ENCODE data around the gene BTBD6.

BTBD6 gene

DNA sequence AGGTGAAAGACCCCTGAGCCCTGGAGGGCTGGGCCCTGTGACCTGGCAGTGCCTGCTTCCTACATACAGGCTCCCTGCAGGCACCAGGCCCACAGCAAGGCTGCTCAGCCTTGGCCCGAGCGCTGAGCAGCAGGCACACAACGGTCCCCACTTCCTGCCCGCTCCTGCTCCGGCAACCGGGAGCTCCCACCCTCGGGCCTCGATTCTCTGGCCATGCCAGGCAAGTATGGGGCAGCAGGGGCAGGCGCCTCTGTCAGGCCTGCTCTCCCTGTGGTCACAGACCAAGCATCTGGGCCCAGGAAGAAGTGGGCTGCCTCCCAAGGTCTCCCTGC lies 36.6 kb upstream of the BTBD6 start:
- DNase-seq = no peak

DNA sequence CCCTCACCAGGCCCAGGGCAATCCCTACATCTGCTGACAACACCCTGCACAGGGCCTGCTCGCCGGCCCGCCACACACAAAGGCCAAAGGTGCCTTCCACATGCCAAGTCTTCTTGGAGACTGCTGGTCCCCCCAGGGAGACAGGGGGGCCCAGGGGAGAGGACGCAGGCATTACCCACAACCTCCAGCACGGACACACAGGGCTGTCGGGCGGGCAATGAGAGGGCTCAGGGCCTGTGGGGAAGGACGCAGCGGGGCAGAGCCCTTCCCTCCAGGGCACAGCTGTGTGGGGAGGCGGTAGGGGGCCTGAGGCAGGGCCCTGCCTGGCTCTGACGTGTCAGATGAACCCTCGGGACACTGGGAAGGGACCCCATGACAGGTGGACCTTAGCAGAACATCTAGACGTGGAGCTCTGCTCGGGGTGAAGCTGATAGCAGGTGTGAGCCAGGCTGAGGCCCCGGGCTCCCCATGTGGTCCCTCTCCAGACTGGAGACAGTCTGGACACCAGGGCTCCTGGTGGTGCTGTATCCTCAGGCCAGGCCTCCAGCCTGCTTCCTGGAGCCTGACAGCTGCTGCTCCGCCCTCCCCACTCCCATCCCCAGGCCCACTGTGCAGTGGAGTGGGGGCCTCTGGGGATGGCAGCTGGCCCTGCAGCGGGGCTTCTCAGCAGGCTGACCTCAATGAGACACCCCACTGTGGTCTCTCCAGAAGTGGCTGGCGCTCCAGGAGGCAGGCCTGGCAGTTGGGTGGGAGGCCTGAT lies 35.6 kb upstream of the BTBD6 start:
- DNase-seq = no peak

DNA sequence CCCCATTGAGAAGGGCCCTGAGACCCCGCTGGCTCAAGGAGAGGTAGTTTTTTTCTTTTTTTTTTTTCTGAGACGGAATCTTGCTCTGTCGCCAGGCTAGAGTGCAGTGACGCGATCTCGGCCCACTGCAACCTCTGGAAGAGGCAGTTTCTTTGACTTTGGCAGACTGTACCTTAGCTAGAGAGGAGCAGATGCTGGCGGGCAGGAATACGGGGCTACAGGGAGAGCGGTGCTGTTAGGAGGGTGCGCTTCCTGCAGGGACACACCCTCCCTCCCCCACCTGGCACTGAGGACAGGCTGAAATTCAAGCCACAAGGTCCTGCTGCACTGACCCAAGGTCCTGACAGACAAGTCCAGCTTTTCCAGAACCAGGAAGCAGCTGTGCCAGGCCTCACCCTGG lies 35.0 kb upstream of the BTBD6 start:
- no peak for DNase-seq

DNA sequence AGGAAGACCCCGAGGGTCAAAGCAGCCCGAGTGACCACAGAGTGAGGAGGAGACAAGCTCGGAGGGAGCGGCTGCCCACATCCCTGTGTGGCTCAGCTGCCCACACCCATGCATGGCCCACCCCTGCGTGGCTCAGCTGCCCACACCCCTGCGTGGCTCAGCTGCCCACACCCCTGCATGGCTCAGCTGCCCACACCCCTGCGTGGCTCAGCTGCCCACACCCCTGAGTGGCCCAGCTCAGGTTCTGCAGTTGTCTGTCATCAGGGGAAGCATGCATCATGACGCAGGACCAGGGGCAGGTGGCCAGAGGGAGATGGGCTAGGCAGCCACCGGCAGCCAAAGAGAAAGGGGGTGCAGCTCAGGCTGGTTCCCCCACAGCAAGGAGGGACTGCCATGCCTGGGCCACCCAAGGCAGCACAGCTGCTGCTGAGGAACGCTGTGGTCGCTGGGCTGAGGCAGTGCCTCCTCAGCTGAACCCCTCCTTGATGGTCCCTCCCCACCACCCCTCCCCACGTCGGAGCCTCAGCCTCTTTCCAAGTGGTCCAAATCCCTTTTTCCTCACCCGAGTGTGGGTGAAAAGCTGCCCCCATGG lies 33.9 kb upstream of the BTBD6 start:
- DNase-seq = no peak

DNA sequence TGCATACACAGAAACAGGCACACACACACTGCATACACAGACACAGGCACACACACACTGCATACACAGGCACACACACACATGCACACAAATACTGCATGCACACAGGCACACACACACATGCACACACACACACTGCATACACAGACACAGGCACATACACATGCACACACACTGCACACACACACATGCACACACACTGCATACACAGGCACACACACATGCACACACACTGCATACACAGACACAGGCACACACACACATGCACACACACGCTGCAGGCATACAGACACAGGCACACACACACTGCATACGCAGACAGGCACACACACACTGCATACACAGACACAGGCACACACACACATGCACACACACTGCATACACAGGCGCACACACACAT lies 32.7 kb upstream of the BTBD6 start:
- DNase-seq = no peak

DNA sequence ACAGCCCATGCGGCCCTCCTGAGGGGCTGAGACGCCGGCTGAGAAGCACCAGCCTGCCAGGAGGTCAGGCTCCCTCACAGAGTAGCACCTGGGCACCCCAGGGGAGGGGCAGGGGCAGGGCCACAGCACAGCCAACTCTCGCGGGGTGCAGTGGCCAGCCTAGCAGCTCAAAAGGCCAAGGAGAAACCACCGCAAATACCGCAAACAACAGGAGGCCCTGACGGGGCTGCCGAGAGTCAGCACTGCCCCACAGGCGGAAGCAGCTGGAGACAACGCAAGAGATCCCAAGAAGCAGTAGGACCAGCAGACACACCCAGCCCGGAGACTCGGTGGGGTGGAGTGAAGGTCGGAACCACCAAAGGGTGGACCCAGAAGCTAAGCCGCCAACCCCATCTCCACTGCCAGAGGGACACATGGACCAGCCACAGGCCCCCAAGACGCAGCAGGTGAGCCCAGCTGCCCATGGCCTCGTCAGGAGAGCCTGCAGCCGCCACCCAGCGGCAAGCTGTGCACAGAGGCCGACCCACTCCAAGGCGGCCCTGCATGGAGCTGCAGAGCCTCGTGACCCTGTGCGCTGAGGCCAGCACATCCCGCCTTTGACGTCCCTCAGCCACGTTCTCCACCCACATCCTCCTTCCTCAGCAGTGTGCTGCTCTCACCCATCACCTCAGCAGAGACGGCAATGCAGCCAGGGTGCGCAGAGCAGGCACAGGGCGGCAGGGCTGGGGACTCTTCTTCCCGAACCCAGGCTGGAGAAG lies 31.7 kb upstream of the BTBD6 start:
- DNase-seq = no peak

DNA sequence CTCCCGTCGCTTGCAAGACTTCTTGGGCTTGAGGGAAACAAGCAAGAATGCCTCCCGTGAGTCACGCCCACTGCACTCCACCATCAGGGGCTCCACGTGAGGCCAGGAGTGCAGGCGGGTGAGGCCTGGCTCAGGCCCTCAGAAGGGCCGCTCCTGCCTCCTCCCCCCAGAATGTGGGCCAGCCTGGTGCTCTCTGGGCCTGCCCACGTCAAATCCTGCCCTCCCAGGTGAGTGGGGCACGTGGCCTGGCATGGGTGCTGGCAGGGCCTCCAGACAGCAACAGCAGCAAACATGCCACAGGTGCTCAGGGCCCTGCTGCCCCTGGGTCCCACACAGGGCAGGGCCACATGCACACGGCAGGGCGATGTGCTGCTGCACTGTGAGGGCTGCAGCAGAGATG lies 30.6 kb upstream of the BTBD6 start:
- DNase-seq = no peak

DNA sequence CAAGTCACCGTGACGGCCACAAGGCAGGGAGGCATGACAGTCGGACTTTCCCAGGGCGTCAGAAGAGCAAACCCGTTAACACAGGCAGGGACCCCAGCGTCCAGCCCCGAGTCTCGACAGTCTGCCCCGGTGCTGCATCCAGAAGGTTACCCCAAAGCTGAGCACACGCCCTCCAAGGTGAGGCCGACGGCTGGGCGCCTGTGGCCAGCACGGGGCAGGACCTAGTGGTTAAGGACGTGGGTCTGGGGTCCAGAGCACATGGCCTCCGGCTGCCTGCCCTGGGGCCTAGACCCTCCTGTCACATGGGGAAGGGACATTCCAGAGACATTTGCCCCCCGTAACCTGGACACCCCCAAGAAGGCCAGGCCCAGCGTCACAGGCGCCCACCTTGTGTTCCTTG lies 29.7 kb upstream of the BTBD6 start:
- DNase-seq = no peak

DNA sequence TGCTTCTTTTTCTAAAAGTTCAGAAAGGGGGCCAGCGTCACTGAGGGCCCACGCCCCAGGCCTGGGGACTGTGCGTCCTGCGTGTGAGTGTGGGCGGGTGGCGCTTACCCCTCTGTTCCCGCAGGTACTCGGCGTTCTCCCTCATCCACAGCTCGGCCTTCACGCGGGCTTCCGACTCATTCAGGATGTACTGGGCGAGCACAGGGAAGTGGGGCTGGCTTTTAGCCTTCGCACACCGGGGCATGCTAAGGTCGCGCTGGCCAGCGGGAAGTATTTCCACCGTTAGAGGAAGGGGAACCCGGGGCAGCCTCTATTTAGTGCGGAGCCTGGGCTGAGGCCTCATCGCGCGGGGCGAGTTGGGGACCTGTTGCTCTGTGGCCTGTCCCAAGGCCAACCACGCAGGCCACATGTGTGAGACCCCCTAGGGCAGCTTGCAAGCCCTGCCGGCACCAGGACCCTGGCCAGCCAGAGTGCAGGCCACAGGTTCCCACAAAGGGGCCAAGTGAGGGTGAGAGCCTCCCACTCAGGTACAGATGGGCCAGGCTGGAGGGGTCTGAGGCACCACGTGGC lies 29.2 kb upstream of the BTBD6 start:
- DNase-seq = no peak

DNA sequence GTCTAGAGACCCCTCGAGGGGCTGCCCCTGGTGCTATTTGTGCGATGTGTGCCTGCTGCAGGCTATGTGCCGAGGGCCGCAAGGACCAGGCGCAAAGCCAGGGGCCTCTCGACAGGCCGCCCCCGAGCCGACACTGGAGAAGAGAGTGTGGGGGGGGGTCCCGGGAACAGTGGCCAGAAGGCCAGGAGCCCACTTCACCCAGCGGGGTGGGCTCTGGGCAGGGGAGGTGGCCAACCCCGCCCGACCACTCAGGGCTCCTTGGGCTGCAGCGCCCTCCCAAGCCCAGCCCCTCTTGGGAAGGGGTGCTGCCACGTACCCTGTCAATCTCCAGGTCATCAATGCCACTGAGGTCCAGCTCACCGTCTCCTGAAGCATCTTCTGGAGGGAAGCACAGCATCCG lies 28.6 kb upstream of the BTBD6 start:
- DNase-seq = no peak

DNA sequence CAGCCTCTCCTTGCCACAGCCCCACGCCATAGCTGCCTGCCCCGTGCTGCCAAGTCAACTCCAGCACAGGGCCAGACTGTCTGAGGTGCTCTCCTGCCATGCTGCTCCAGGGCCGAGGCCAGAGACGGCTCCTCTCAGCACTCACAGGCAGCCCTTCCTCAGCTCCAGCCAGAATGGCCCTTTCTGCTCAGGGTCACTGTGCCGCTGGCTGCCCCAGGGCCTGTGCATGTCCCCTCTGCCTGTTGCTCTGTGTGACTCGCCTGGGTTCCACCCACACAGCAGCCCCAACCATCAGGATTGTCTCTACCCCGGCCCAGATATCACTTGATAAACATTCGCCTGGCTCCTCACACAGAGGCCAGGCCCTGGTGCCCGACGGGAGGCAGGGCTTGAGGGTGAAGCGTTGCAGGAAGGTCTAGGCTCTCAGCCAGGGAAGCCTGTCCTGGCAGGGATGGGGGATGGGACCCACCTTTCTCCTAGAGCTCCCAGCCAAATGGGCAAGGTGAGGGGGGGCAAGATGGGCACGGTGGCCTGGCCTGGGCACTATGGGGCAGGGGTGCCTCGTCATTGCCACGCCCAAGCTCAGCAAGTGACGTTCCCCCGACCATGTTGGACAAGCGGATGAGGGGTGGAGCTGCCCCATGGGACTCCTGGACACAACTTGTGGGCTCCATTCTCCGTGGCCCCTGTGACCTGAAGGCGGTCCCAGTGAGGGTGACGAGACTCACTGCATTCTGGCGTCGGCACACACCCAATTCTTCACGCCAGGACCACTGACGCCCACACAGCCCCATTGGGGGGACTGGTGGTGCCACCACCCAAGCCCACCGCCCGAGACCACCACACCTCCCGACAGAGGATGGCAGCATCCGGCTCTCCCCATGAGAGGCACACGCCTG lies 27.4 kb upstream of the BTBD6 start:
- DNase-seq = no peak

DNA sequence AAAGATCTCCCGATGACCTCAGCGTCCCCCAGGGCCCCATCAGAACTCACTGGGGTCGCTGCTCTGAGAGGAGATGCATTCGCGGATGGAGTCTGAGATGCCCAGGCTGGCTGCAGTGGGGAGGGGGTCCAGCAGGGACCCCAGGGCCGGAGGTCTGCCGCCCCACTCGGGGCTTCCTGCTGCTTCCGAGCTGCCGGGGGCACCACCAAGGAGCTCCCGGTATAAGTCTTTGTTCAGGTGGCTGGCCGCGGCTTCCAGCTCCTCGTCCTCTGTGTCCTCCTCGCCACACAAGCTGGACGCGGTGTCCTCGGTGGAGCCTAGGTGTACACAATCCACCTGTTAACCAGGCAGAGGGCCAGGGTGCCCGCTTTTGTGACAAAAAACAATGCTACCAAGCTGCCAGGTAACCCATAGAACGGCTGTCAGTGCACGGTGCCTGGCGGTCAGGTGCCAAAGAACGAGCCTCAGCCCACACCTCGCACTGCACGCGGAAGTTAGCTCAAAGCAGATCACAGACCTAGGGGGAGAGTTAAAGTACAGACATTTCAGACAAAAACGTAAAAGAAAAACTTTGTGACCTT lies 26.6 kb upstream of the BTBD6 start:
- no peak for DNase-seq

DNA sequence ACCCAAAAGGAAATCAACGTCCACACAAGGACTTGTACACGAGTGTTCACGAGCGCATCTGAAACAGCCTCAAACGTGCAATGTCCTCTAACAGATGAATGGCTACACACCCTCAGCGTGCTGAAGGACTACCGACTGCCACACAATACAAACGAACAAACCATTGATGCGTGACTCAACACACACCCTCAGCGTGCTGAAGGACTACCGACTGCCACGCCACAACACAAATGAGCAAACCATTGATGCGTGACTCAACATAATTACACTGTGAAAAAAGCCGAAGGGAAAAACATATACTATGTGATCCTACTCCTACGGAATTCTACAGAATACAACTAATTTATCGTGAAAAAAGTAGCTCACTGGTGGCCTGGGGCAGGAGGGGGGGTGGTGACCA lies 25.1 kb upstream of the BTBD6 start:
- DNase-seq = no peak

DNA sequence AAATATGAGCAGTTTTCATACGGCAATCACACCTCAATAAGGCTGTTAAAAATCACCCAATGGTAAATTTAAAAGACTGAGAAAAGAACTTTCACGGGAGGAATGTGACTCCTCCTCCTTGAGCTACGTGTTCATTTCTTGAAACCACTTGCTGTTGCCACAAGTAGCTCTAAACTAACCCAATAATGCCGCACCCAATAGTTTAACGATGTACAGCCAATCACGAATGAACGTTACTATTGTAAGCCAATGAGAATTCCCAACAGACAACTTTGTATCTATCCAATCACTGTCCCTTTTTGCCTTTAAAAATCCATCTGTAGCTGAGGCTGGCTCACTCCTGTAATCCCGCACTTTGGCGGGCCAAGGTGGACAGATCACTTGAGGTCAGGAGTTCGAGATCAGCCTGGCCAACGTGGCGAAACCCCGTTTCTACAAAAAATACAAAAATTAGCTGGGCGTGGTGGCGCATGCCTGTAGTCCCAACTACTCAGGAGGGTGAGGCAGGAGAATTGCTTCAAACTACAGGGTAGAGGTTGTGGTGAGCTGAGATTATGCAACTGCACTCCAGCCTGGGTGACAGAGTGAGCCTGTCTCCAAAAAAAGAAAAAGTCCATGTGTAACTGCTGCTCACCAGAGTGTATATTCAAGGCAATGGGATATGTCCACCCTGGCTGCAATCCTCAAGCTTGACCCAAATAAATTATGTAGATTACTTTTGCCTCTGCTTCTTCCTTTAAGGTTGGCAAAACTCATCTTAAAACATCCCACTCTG lies 24.4 kb upstream of the BTBD6 start:
- no peak for DNase-seq

DNA sequence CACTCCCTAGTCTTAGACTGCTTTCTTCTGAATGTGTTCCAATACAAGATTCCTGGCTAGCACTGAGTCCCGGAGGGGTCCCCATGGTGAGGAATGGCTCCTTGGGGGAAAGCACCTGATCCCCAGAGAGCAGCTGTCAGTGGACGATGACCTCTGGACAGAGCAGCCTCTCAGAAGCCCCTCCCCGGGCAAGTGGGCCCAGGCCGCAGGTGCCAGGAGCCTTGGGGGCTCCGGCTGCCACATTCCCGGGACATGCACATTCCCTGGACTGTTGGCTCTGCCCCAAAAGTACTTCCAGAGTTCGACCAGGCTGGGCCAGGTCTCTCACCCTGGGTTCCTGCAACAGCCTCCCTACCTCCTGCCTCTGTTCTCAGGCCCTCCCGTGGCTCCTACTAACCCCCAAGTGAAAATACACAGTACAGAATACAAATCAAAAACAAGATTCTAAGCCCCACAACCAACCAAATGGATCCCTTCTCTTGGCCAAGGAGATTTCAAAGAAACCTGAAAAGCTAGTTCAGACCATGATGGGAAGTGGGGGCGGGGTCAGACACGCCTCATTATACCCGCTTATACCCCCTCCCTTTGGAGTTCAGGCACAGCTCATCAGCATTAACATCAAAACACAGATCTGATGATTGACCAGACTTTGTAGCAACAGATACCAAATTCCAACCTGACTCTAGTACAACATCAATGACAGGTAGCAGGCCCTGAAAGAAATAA lies 23.3 kb upstream of the BTBD6 start:
- DNase-seq = no peak

DNA sequence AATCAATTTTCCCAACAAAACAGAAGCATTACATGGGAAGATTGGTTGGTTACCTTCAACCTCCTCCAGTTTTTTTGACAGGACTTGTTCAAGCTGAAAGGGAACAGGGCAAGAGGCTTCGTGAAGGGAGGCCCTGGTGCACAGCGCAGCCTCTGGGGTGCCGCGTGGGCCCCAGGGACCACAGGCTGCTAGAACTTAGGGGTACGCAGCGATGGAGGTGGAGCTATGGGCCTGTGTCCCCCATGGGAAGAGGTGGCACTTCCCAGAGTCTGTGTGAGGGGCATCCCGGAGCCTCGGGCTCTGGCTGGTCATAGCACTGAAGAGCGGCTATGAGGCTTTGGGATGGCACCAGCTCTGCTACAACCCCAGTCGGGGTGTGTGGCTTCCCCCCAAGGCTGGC lies 22.1 kb upstream of the BTBD6 start:
- DNase-seq = no peak

DNA sequence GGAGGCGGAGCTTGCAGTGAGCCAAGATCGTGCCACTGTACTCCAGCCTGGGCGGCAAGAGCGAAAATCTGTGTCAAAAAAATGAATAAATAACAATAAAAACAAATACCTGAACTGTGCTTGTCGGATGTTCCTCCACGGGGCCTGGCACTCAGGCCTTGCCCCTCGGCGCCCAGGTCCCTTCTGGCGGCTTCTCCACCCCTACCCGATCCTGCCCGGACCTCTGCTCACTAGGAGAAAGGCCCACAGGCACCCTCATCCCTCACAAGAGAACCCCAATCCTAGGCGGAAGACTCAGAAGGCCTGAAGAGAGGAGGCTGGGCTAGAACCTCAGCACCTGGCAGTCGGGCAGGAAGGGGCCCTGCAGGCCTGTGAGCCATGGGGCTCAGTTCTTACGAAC lies 21.0 kb upstream of the BTBD6 start:
- no peak for DNase-seq

DNA sequence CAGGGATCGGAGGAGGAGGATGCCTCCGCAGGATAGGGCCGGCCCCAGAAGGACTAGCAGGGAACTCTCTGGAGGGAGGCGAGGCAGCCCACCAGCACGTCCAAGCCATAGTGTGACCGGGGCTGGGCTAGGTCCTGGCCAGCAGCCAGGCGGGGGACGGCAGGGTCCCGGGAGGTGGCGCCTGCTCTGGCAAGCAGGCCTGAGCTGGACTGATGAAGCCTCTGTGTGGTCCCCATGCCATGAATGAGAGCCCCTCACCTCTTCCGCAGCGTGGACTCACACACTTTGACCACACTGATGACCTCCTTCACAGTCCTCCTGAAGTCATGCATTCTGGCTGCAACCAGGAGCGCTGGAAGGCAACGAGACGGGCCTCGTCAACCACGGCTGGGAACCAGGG lies 19.8 kb upstream of the BTBD6 start:
- DNase-seq = no peak

DNA sequence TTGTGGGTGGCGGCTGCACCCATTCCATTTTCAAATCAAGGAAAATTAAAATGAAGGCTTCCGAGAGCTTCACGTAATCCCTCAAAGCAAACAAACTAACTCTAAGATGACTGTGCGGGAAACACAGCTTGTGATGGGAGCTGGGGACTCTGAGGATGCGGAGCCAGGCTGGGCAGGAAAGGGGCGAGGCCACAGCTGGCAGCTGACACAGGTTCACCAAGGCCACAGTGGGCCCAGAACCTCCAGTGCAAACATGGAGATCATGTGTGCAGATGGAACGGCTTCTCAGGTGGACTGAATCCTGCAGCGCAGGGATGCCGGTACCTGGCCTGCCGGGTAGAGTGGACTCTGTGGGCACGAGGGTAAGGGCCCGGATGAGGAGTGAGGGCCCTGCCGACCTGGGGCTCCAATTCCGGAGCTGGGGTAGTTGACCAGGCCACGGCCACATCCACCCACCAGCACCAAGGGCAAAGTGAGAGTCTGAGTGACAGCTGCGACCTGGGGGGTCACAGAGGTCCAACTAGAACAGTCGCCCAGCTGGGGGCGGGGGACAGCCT lies 19.2 kb upstream of the BTBD6 start:
- no peak for DNase-seq

DNA sequence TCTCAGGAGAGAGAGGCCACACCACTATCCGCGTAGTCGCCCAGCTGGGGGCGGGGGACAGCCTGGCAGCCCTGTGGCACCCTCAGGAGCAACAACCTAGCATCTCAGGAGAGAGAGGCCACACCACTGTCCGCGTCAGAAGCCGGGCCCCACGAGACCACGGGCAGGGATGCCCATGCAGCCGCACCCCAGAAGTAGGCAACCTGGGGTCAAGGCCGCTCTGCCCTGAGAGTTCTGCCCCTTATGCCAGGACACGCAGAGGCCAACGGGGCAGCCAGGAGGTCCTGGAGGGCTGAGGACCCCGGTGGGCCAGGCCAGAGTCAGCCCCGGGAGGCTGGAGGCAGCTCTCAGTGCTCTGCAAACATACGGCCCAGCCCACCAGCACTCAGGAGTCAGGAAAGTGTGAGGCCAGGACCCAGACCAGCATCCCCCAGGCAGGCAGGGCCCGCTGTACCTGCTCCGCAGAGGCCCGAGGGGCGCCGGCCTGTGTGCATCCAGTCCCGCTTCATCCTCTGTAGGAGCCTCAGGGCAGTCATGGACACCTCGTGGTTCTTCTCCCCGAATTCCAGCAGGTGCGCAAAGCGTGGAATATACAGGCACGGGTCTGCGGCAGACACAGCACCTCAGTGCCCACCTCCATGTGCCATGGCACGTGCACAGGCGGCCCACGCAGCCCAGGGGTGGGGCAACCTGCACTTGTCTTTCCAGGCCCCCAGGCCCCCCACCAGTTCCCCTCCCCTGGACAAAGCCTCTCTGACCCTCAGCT lies 7.3 kb upstream of the BTBD6 start:
- DNase-seq = no peak

All from KG1 (cell line).